ENCODE results near the gene MGAT3. TPM values are rescaled to one million over a fixed set of nuclear protein-coding genes. Genes with fewer than 3 reads are reported as not detected.

The MGAT3 gene
- total and polyA plus RNA-seq, 2 of the 13 experiments (the other 11 are each of a cell fraction or from before 2014, with no cell fraction given): 0.11 to 0.15 TPM

- TF ChIP-seq HNF1B (CRISPR knock-in tag; IDR thresholded peaks at IDR 0.05) (peak; percentile 66), ZNF280D (CRISPR knock-in tag; IDR thresholded peaks at IDR 0.05) (no peak), SKI (IDR thresholded peaks at IDR 0.05; ENCODE audit: partially characterized antibody) (peak; percentile 60), FOXO4 (CRISPR knock-in tag; conservative IDR thresholded peaks at IDR 0.05) (no peak), ZNF564 (CRISPR knock-in tag; IDR thresholded peaks at IDR 0.05) (no peak), HOXD1 (CRISPR knock-in tag; IDR thresholded peaks at IDR 0.05) (peak; percentile 31), KDM5A (IDR thresholded peaks at IDR 0.05; ENCODE audit: borderline replicate concordance, low read length) (peak; percentile 50; the same call in 1 of the 2 replicates), IRX3 (CRISPR knock-in tag; IDR thresholded peaks at IDR 0.05; ENCODE audit: borderline replicate concordance, low read depth) (0 out of 2 replicates have a peak, but pooled peaks have one; percentile 51), ZNF281 (CRISPR knock-in tag; IDR thresholded peaks at IDR 0.05; ENCODE audit: borderline replicate concordance) (peak; percentile 51; the same call in 1 of the 2 replicates), ZNF747 (CRISPR knock-in tag; IDR thresholded peaks at IDR 0.05; ENCODE audit: borderline replicate concordance) (peak; percentile 82; the same call in 1 of the 2 replicates), BHLHE40 (IDR thresholded peaks at IDR 0.05; ENCODE audit: low read length) (0 out of 2 replicates have a peak, but pooled peaks have one; percentile 2), HMGXB4 (CRISPR knock-in tag; IDR thresholded peaks at IDR 0.05; ENCODE audit: borderline replicate concordance in 1 of 2, low read depth in 1 of 2) (peak in 1 of 2 experiments; percentile 60; a peak in 3 of 4 replicates), ZNF230 (CRISPR knock-in tag; IDR thresholded peaks at IDR 0.05) (peak; percentile 26; the same call in 1 of the 2 replicates), ZNF879 (CRISPR knock-in tag; IDR thresholded peaks at IDR 0.05) (0 out of 2 replicates have a peak, but pooled peaks have one; percentile 49)
These were observed 63.7 kb downstream of the MGAT3 start, which contains the start of gene ATF4 (continued) for GRCh38 chr22:39520226-39521105.
